Stimulated activated CD8-positive, alpha-beta memory T cell treated with anti-CD3 and anti-CD28 coated beads, Interleukin-4, amount 100 ng/mL, for 24 hours (primary cell): ENCODE measurements around the gene DCAF4.

Experiments used
- DNase-seq: peaks from one replicate; pipeline ENCODE4 v3.0.0-alpha.2; 2020; ENCODE audit warnings: low read depth

Gene DCAF4, protein sequence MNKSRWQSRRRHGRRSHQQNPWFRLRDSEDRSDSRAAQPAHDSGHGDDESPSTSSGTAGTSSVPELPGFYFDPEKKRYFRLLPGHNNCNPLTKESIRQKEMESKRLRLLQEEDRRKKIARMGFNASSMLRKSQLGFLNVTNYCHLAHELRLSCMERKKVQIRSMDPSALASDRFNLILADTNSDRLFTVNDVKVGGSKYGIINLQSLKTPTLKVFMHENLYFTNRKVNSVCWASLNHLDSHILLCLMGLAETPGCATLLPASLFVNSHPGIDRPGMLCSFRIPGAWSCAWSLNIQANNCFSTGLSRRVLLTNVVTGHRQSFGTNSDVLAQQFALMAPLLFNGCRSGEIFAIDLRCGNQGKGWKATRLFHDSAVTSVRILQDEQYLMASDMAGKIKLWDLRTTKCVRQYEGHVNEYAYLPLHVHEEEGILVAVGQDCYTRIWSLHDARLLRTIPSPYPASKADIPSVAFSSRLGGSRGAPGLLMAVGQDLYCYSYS

DNA sequence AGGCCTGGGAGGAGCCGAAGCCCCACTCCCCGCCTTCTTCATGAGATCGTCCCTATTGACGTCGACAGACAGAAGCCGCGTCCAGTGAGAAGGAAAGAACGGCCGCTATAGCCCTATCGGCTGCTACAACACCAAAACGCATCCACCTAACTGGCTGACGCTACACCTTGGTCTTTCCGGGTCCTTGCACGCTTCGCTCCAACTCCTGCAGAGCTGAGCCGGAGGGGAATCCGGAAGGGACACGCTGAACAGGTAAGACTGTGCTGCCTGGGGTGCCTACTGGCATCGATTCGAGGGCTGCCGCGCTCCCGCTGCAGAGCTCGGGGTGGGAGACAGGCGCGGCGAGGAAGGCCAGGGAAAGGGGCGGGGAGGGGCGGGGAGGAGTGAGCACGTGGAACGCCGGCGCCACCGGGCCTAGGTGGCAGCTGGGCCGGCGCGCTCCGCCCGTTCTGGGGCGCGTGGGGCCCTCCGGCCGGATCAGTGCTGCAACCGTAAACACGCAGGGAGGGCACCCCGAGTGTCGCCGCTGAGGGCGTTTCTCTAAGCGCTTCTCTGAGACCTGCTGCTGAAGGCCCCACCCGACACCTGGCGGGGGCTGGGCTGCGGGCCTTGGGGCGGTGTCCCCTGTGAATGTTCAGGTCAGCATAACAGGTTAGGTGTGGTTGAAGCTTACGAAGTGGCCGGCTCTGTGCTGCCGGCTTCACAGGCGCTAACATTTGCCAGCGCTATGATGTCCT, at the start of gene DCAF4:
Gene DCAF4, plus strand, starts transcription at position 173 of the 737 bp plus-strand sequence. CDS start 11,515 bp downstream, outside the sequence.
- peak; percentile 91 for DNase-seq

DNA sequence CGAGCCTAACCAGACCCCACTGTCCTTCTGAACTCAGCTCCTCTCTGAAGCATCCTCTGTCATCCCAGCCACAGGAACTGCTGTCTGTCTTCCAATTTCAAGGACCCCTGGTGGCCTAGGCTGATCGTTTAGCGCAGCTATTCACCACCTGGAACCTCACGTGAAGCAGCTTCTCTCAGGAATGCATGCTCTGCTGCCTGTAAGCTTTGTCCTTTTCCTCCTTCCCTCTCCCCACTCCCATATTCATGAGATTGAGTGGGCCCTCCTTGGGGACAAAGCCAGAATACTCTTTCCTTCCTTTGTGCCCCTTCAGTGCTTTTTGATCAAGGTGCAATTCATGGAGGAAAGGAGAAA, 49.6 kb upstream of the DCAF4 start:
- no peak for DNase-seq

DNA sequence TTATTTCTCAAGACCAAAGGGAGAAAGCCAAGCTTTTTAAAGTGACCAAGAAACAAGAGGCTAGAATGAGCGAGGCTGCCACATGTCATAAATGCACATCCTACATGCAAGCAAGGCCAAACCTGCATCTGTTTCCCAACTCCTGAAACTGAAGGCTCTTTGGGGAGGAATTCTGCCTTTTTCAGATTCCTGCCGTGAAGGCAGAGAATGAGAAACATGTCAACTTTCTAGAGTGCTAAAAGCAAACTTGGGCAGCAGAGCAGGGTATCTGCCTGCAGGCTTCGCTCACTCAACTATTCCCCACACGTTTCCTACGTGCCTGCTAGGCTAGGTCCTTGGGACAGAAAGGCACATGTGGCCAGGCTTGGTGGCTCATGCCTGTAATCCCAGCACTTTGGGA, 47.5 kb upstream of the DCAF4 start:
- DNase-seq, result no peak

DNA sequence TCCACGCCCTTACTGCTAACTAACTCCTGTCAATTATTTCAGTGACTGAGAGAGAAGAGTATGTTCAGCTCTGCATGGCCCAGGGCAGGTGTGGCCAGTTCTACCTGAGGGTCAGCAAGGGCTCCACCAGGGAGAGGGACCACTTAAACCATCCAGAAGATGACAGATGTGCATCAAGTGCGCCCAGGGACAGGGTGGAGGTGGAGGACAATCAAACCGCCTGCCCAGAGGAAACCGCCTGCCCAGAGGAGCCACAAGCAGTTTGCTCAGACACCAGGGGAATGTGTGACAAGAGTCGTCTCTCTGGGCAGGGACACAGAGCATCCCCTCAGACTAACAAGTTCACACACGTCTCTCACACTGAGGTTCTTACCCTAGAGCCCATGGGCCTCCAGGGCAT, 46.8 kb upstream of the DCAF4 start:
- no peak for DNase-seq

DNA sequence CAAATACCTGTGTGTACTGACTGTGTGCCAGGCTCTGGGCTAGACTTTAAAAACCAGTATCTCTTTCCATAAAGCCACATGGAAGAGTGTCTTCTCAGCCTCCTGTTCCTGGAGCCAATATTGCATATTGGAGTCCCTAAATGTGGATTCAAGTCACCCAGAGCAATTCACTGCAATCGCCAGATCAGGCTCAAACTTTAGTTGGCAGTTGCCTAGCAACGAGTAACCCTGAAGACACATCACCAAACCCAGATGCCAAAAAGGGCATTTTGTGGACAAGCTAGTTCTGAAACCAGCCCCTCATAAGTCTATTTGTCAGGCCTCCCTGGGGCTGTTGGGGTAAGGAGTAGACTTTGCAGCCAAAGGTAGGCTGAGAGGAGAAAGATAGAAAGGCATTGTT, 46.1 kb upstream of the DCAF4 start:
- DNase-seq, result no peak

DNA sequence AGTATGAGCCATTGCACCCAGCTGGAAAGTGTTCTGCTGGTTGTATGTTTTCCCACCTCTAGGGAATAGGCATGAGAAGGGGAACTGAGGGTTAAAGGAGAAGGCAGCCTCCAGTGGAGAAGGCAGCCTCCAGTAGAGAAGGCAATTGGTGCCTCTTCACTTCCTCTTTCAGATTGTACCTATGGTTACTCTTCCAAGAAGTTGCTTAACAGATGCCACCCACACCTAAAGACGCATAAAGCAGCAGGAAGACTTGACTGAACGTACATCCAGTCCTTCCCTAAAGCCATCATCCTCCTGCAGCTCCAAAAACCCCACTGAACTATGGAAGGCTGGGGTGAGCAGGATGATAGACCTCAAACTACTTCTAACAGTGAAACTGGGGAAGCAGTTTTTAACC, 45.4 kb upstream of the DCAF4 start:
- no peak for DNase-seq

DNA sequence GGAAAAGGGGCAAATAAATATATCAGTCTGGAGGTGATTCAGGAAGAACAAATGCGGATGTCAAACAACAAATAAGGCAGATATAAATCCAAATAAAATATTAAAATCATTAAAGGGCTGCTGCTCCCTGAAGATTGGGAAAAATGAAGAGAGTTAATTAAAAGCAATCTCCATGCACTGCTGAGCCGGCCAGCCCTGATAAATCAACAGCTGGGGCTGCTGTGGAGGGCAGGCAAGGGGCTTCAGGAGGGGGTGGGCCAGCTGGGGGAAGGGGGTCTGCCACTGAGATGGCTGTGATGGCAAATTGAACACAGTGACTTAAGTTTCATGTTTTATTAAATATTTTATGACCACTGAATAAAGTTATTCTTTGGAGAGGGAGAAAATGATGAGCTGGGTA, 44.7 kb upstream of the DCAF4 start:
- DNase-seq, result no peak

DNA sequence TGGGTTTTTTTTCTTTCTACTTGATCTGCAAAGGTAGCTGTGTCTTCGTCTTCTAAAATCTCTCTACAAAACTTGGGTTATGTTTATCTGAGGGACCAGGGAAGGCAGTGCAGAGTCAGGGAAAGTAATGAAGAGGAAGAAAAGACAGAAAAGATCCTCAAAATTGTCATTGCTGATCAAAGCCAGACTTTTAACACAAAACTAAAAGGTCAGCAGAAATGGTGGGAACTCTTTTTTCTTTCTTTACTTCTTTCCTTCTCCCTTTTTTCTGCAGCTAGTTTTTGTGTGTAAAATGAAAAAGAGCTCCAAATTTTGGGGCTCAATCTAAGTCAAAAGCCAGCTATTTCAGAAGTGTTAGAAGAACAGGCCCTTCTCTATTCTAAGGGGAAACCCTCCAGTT, 44.2 kb upstream of the DCAF4 start:
- no peak for DNase-seq

DNA sequence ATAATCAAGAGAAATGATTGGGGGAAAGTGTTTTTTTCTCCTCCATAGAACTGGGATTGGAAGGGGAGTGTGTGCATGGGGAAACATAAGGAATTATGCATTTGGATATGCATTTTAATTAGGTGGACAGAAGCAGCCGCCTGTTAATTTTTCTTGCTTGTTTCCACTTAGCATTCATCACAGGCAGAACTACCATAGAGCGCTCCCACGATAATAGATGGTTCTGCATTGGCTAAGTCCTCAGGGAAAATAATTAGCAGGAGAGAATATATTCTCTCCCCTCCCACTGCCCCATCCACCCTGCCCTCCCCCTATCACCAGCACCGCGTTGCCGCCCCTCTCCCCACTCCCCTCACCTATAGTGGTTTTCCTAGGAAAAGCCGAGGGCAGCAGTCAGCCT, 43.8 kb upstream of the DCAF4 start:
- DNase-seq, result no peak

DNA sequence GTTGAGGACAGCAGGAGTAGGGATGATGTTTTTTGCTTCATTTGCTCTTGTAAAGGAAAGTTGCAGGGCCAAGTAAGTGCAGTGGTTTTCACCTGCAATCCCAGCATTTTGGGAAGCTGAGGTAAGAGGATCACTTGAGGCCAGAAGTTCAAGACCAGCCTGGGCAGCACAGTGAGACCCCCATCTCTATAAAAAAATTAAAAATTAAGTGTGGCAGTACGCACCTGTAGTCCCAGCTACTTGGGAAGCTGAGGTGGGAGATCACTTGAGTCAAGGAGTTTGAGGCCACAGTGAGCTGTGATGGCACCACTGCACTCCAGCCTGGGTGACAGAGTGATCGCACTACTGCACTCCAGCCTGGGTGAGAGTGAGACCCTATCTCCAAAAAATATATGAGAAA, 43.2 kb upstream of the DCAF4 start:
- no peak for DNase-seq

DNA sequence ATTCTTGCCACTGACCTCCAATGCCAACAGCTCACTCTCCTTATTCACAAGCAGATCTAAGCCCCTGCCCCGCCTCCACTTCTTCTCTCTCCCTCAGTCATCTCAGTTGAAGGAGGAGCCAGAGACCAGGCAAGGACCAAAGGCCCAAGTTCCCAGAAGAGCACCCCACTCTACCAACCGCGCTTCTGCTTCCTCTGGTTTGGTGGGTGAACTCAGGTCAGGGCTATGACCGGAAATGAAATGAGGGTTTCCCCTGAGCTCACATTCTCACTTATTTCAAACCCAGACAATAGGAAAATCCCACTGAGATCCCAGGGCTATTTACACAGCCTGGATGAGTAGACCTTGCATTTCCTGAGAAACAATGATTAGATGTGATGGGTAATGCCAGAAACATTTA, 42.3 kb upstream of the DCAF4 start:
- DNase-seq, result no peak

DNA sequence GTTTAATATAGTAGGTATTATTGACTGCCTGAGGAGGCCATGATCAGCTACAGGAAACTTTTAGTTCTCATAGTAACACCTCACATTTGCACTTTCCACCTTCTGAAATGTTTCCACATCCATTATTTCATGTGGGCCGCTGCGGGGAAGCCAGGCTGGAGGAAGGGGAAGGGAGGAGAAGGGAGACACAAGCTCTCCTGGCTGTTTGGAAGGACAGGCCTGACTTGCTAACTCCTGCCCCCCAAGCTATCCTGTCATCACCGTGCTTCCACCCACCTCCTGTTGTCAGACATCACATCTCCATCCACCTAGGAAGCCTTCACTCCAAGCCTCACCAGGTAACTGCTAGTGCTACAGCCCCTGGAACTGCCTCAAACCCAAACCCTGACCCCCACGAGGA, 41.9 kb upstream of the DCAF4 start:
- DNase-seq, result no peak

DNA sequence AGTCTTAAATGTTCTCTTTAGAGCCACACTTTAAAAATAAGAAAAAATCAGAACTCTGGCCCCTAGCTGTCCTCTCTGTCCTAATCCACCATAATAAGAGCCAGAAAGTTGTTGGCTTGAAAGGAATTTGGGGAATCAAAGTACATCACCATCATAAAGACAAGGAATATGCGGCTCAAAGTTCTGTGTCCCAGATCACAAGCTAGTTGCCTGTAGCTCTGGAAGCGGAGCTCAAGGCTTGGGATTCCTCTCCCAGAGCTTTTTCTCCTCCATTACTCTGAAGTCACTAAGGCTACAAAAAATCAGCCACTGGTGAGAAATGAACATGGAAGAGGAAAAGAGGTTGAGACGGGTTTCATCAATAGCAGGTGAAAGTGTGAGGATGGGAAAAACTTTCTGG, 38.8 kb upstream of the DCAF4 start:
- DNase-seq, result no peak

DNA sequence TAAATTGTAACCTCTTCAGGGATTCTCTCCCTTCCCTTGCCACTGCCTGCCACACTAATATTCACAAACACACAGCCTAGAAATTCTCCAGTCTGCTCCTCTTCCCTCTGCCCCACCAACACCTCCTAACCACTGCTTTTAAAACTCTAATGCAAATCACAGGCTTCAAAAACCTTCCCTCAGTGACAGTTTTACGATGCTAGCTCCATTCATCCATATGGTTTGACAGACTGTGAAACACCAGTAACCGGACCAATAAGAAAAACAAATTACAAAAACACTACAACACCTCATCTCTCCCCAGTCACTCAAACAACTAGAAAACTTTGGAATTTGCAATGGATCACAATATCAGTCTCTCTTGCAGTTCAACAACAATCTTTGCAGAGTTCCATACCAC, 38.1 kb upstream of the DCAF4 start:
- no peak for DNase-seq

DNA sequence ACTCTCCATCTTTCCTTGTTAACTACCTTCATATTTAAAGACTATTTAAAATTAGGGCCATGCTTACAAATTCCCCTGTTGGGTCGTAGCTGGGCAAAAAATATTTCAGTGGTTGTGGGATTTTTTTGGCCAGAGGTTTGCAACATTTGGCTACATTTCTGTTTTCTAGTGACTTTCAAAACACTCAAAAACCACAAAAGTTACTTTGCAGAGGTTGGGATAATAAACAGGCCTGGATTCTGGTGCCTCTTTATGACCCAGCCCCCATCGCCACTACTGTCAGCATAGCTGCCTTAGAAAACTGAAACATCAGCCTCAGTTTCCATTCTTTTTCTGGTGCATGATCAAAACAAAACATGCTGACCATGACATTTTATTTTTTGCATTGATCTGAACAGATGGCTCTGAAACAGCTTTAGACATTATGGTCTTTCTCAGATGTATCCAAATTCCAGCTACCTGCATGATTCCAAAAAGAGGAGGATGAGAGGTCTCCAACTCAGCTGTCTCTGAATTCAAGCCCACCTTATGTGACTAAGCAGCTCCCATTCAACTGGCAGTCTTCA, 37.5 kb upstream of the DCAF4 start:
- no peak for DNase-seq

DNA sequence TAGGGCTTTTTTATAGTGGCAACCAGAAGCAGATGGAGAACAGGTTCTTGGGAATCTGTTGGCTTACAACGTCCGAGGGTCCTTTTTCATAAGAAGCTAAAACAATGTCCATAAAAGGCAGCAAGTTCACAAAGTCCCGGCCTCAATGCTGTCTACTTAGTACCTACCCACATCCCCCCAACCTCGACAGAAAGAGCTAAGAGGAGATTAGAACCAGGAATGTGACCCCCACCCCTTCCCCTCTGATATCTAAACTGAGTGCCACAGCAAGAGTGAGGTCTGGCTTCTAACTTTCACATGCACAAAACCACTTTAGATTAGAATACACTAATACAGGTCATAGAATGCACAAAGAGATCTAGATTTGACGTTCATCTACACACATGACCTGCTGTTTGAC, 36.9 kb upstream of the DCAF4 start:
- no peak for DNase-seq

DNA sequence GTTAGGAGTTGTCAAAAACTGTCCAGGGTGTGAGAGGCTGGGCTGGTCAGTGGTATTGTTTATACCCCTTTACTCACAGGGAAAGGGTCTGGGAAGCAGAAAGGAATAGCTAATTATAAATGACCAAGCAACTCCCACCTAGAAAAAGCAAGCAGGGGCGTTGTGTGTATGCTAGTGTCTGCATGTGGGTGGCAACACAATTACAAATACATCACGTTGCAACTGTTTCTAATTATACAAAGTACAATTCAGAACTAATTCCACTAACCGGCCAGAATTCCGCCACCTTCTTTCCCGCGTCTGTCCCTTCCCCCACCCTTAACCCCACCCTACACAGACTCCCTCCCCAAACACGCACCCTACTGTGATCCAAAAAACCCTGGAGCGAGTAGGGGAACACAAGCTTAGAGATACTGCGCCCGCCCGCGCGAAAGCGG, 34.6 kb upstream of the DCAF4 start:
- no peak for DNase-seq

DNA sequence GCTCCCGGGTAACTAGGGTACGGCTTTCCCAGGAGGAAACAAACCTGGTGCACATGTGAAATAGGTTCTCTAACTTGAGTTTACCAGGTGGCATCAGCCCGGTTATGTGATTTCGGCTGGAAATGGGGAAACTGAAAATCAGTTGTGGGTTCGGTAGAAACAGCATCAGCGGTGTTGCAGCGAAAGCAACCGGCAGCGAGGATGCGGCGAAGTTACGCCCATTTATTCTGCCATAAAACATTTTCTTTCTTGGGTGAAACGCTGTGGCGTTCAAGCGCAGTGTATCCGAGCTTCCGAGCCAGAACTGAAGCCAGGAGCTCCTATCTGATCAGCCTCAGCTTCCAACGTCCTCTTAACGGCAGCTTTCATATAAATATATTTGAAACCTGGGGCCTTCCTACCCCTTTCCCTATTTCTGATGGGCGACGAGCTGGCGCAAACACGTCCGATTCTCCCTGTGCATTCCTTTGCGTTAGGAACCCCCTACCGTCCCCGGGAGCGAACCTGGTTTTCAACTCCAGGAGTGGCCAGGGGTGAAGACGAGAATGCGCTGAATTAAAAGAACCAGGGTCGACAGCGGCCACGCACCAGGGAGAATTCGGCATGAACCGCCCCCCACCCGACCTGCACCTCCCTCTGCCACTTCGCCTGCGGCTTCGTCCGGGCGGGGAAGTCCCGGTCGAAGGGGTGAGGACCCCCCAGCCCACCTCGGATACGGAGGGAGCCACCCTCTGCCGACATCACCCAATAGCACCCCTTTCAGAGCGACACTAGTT, 34.0 kb upstream of the DCAF4 start:
- DNase-seq, result no peak

DNA sequence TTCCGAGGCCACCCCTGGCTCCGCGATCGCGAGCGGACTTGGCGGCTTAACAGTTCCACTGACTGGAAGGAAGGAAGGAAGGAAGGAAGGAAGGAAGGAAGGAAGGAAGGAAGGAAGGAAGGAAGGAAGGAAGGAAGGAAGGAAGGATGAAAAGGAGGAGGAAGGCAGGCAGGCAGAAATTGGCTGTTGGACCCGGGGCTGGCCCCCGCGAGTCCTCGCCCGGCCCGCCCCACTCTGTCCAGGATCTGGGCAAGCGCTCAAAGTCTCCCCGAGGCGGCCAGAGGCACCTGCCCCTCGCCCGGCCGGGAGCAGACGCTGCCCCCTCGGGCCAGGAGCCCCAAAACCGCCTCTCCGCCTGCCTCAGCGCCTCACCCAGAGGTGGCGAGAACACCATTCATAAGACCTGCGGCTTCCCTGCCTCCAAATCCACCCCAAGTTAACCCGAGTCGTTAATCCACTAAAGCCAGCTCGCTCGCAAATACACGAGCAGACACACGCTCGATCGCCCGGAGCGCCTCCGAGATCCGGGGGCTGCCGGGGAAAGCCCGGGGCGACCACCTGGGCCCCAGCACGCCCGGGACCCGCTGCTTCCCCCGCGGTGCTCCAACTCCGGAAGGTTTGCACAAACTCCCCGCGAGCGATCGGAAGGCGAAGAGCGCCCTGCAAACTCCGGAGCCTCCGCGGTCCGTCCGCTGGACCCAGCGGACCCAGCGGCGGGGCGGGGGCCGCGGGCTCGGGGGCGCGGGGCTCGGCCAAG, 33.2 kb upstream of the DCAF4 start:
- DNase-seq, result no peak

DNA sequence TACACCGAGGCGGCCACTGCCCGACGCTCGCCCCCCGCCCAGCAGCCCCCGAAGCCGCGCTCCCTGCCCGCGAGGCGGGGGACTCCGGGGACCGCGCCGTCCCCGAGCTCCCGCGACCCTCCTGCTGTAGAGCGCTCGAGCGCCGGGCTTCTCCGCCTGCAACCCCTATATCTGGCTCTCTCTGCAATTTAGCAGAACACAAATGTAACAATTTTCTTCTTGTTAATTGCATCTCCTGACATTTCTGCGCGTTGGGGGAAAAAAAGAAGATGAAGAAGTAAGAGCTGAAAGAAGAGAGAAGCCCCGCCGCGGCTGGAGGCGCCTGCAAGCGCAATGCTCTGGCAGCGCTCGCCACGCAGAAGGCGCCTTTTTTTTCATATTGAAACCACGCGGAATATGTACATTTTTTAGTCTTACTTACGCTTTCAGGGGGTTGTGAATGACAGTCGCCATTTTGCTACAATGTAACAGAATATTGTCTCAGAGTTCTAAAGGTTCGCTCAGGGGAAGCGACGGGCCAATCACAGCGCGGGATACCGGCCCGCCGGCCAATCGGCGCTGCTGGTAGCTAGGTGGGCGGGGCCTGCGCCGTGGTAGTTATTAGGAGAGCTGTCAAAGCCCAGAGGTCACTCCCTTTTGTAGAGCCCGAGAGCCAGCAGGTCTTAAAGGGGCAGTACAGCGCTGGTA, 32.5 kb upstream of the DCAF4 start, which contains the start of gene DPF3:
Gene DPF3, minus strand, starts transcription at position 466 of the 687 bp plus-strand sequence. Its CDS starts 13 bp downstream, at position 453.
- DNase-seq, result peak; percentile 92

DNA sequence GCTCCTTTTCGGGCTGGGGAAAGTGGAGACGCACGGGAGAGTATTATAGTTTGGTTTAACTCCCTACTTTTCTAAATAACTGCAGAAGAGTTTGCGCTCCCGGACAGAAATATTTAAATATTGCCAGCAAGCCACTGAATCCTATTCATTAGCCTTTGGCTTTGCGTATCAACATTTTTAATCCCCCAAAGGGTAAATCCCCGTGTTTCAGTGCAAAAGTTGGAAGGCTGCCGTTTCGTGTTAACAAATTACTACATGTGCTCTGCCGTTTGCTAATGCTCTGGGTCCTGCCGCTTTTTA, 32.0 kb upstream of the DCAF4 start:
- DNase-seq, result no peak
